DMS53 (cell line): ENCODE measurements around the gene SMG7.

ENCODE experiments used
- DNase-seq: peaks from one replicate; lab custom pipeline; 2025; lab: John Stamatoyannopoulos, UW

SMG7 gene

DNA sequence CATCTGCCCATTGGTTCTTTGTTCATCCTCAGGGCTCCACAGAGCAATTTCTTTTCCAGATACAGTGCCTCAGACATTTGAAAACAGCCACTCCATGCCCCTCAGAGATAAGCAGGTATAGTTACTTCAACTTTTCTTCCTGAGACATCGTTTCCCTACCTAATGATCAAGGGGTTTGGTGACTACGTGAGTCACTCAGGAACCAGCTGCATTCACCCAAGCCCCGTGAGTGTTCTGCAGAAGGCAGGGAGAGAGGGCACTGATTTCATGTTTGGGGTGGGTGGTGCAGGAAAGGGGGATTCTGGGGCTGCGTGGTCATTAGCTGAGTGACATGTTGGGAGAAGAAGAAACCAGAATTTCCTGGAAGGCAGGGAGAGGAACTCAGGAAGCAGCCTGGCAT lies 93.0 kb downstream of the SMG7 start:
- no peak for DNase-seq

DNA sequence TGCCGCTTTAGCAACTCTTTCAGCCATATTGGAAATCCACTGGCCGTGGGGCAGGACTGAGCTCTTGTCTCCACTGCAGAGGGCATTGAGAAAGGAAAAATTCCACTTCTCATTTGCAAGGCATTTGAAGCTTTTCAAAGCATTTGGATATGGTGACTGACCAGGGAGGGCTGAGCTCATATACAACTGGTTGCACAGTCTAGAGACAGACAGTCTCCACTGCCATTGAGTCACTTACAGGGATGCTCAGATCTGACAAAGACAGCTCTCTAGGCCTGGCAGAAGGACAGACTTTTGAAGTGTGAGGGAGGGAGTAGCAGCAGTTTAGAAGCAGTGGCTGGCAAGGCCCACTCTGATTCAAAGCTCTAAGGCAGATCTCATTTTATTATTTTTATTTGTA lies 93.7 kb downstream of the SMG7 start:
- DNase-seq: no peak

- peak; percentile 44 for DNase-seq
These were observed 95.3 kb downstream of the SMG7 start for GRCh38 chr1:183567584-183567983.

DNA sequence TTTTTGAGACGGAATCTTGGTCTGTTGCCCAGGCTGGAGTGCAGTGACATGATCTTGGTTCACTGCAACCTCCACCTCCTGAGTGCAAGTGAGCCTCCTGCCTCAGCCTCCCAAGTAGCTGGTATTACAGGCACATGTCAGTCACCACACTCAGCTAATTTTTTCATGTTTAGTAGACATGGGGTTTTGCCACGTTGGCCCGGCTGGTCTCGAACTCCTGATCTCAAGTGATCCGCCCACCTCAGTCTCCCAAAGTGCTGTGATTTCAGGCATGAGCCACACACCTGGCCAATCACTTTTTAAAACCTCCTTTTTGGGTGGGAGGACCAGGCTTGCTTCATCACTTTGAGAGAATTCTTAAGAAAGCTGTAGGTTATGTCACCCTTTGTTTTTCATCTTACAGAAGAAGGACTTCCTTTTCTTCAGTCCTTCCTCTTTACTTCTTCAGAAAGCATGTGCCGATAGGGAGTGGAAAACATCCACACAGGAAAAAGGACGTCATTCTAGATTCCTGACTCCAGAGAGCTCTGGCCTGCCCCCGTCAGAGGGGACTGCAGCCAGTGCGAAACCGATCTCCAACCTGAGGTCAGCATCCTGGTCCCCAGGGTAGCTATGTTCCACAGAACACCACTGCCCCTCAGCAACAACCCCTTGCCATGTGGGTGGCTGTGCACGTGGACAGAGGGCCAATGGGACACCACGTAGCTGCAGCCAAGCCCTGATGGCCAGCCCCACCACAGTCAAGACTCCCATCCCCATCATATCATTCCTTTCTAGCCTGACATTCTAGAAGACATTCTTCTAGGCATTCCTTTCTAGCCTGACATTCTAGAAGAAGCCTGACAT lies 96.1 kb downstream of the SMG7 start:
- no peak for DNase-seq

- DNase-seq: peak; percentile 29
These were observed 96.8 kb downstream of the SMG7 start for GRCh38 chr1:183569141-183569540.

DNA sequence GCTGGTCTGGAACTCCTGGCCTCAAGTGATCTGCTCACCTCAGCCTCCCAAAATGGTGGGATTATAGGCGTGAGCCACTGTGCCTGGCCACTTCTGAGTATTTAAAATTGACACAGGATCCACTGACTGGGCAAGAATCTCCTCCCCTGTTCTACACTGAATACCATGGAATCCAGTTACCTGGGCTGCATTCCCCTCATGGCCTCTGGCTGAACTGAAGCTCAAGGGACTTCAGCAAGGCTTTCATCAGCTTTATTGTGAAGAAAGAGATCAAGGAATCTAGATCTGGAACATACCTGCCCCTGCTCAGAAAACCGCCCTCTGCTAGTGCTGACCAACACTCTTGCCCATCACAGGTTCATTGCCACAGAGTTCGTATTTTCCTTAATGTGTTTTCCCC lies 97.5 kb downstream of the SMG7 start:
- no peak for DNase-seq

GRCh38 chr1:183570451-183570850 lies 98.2 kb downstream of the SMG7 start:
- no peak for DNase-seq

- no peak for DNase-seq
These were observed 99.5 kb downstream of the SMG7 start for GRCh38 chr1:183571678-183572268.

GRCh38 chr1:183572721-183573120 lies 100.4 kb downstream of the SMG7 start:
- no peak for DNase-seq

DNA sequence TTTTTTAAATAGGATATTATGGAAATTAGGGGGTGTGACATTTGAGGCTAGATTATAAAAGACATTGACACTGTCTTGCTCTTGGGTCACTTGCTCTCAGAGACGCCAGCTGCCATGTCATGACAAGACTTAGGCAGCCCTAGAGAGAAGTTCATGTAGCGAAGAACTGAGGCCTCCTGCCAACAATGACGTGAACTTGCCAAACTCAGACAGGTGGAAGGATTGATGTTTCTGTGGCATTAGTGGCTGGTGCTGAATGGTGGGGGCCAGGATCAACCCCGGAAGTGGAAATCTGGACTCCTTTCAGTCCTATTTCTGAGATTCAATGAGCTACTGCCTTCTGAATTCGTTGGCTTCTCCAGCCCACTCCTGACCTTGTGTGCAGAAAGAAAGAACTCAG lies 103.3 kb downstream of the SMG7 start:
- no peak for DNase-seq

GRCh38 chr1:183576537-183576936 lies 104.2 kb downstream of the SMG7 start:
- no peak for DNase-seq

DNA sequence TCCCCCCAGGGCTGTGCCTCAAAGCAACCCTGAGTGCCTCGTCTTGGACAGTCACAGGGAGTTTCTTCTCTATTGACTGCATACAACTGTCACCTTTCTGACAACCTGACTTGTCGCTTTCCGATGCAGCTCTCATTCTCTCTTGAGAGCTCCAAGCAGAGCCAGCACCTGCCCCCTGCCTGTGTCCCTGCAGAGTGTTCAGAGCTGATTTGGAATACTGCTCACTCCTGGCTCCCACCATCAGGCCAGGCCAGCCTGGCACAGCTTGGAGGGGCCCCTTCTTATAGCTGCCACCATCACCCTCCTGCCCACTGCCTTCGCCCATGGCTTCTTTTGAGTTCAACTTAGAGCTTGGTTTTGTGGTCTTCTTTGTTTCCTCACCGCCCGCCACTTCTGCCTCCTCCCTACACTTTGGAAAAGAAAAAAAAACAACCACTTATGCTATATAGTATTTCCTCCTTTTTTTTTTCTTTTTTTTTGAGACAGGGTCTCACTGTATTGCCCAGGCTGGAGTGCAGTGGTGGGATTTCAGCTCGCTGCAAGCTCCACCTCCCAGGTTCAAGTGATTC lies 105.7 kb downstream of the SMG7 start:
- no peak for DNase-seq

DNA sequence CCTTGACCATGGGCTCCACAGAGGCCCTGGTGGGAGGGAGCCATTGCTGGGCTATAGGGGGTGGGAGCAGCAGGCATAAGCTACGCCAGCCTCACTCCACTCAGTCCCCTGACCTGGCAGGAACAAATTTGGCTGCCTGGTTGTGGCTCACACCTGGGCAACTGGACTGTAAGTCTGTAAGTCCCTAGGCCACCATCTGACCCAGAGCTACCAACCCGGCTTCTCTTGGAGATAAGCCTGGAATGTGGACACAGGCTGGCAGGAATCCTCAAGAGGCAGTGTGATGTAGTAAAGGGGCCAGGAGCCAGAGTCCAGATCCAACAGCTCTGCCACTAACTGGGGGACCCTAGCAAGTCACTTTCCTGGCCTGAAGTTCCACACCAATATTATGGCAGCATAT lies 106.6 kb downstream of the SMG7 start:
- no peak for DNase-seq

- peak; percentile 91 for DNase-seq
These were observed 108.0 kb downstream of the SMG7 start for GRCh38 chr1:183580281-183580682.

GRCh38 chr1:183582021-183582713 lies 109.9 kb downstream of the SMG7 start:
- DNase-seq: no peak

- no peak for DNase-seq
These were observed 111.2 kb downstream of the SMG7 start for GRCh38 chr1:183583466-183583865.

- DNase-seq: no peak
These were observed 111.8 kb downstream of the SMG7 start for GRCh38 chr1:183584147-183584546.

DNA sequence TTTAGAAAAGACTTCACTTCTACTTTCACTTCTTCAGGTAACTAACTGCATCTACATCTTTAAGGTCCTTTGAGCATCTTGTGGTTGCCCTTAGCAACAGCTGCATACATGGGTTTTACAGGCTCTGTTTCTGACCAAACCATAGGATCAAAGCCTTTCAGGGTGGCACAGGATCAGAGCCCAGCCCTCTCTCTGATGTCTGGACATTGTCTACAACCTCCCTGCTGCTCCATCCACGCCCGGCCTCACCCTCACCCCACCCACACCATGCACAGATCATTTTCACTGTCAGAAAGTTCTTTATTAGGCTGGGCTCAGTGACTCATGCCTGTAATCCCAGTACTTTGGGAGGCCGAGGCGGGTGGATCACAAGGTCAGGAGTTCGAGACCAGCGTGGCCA lies 112.7 kb downstream of the SMG7 start:
- DNase-seq: peak; percentile 13

DNA sequence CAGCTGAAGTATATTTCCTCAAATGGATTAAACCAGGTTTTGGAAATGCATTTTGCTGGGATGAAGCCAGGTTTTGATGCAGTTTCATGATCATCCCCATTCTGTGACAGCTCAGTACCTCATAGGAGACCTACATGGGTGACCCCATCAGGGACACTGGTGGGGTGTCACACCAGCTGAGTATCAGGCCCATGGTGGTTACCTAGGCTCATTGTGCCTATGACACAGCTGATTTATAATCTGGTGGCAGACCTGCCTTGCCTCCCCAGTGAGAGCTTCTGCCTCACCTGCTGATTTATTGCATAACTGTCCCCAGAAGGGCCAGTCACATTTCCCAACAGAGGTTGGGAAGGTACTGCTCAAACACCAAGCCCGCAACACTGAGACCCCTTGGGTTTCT lies 114.2 kb downstream of the SMG7 start:
- no peak for DNase-seq

GRCh38 chr1:183586926-183587325 lies 114.6 kb downstream of the SMG7 start:
- no peak for DNase-seq

DNA sequence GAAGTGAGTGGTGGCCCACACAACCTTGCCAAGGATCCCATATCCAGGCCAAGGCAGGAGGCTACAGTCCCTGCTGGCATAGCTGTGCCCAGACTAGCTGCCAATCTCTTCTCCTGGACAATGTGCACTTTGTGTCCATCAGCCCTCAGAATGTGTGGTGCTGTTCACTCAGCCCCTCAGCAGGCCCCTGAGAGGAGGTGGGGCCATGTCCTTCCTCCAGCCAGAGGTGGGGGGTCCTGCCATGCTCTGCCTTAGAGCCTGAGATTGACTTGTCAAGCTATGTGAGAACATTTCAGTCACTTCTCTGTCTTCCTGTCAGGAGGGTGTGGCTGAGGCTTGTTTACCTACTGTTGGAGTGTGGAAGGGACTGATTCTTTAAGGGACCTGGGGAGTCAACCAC lies 116.5 kb downstream of the SMG7 start:
- DNase-seq: no peak

DNA sequence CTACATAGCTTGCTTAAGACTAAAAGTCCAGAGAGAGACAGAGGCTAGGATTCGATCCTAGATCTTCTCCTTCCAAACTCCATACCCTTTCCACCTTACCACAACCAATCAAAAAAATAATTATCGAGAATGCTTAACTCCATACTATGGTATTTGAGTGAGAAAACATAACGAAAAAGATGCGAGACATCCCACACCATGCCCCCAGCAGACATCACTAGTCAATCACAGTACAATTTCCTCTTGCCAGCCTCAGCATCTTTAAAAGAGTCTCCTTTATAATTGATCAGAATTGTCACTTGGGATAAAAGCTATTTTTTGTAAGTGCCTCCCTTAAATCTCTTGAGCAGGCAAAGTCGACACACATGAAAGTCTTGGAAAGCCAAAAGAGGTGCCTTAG lies 117.1 kb downstream of the SMG7 start:
- no peak for DNase-seq

DNA sequence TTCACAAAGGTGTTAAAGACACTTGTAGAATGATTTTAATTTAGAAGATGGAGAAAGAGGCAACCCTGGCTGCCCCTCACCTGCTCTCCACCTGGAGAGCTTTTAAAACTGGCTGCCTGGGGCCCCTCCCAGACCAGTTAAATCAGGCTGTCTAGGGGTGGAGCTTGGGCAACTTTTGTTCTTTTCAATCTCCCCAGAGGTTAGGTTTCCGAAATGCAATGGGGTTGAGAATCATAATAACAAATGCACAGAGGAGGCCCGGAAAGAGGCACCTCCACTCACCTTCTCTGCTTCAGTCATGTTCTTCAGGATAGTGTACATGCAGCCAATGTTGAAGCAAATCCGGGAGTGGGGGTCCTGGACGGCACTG lies 117.6 kb downstream of the SMG7 start:
- DNase-seq: no peak
